T-helper 22 cell (primary cell): ENCODE data around the gene NDUFS5.
"Not testable (repeated sequence)": the region's sequence is repeated elsewhere in the genome, so short reads cannot be mapped to it uniquely, and the experiment has no call there.

ENCODE experiments used
- DNase-seq: peaks from one replicate; pipeline ENCODE4 v3.0.0-alpha.2; 2020; ENCODE audit warnings: low read depth

The NDUFS5 gene

GRCh38 chr1:39063775-39064174 is 37.6 kb downstream of the NDUFS5 start:
- no peak for DNase-seq

DNA sequence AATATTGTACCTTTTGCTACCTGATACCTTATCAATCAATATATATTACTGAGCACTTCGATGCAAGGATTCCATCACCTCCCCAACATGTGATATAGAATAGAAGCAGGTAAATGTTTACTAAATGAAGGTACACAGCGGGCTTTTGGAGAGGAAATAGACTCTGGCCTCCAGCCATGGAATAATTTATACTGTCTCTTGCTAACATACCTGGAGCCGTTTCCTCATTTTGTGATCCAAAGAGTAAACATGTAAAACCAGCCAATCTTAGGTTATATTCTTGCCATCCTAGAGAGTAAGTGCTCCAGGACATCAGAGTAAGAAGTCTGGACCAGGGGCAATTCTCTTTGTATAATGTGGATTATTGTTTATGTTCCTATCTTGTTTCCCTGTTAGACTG is 39.4 kb downstream of the NDUFS5 start:
- no peak for DNase-seq

- not testable (repeated sequence) for DNase-seq
Observed at GRCh38 chr1:39068227-39068626, 42.1 kb downstream of the NDUFS5 start.

- not testable (repeated sequence) for DNase-seq
Observed at GRCh38 chr1:39071557-39071956, 45.4 kb downstream of the NDUFS5 start.

GRCh38 chr1:39076127-39076798 is 50.1 kb downstream of the NDUFS5 start:
- DNase-seq, result no peak

DNA sequence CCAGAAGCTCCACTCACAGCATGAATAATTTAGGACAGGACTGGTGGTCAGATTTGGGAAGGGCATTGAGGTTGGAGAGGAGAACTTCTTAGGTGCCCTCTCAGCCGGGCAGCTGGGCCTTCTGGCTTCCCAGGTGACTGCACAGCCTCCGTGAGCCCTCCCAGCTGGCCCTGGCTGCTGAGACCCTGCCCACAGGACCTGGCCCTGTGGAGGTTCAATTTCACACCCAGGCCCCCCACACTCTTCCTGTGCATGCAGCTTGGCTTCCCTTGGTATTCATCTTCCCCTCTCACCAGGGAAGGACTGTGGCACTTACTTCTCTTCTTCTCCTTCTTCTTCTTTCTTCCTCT is 50.6 kb downstream of the NDUFS5 start:
- no peak for DNase-seq

GRCh38 chr1:39080269-39080826 is 54.2 kb downstream of the NDUFS5 start:
- DNase-seq, result no peak

DNA sequence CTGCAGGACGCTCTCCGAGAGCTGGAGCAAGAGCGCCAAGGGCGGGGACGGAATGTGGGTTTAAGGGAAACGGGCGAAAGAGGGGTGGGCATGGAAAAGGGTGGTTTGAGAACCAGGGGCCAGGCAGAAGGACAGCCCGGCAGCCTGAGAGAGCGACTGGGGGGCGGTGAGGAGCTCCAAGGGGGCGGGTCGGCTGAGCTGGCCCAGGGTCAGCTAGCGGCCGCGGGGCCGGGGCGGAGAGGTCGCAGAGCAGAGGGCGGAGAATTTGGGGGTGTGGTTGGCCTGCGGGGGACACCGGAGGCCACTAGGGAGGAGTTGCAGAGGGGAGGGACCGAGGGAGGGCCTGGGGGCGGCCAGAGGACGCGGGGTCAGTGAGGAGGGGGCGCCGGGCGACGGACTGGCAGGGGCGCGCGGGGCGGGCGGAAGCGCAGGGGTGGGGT is 54.7 kb downstream of the NDUFS5 start:
- DNase-seq, result no peak

DNA sequence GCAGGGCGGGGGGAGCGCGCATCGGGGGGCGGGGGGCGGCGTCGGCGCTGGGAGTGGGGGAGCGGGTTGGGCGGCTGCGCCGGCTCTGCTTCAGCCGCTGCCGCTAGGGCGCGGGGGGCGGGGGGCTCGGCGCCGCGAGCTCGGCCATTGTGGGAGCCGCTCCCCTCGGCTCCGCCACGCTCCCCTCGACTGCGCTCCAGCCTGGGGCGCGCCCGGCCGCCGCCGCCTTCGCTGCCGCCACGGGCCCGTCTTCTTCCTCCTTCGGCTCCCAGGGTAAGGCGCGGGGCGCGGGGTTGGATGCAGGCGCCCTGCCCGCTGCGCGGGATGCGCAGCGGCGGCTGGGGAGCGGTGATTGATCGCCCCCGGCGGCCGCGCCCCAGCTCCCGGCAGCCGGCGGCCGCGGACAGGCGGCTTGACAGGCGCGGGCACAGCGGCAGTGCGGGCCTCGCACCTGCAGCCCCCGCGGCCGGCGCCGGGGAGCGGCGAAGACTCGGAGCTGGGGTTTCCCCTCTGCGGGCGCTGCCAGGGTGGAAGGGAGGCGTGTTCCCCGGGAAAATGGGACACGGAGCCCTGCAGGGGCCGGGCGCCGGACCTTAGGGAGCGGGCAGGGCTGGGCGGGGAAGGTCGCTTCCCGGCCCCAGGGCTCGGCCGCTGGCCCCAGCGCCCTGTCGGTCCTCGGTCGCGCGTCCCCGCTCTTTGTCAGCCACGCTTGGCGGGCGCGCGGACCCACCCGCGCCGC is 55.3 kb downstream of the NDUFS5 start:
- no peak for DNase-seq

GRCh38 chr1:39082010-39082799 is 56.1 kb downstream of the NDUFS5 start:
- no peak for DNase-seq

DNA sequence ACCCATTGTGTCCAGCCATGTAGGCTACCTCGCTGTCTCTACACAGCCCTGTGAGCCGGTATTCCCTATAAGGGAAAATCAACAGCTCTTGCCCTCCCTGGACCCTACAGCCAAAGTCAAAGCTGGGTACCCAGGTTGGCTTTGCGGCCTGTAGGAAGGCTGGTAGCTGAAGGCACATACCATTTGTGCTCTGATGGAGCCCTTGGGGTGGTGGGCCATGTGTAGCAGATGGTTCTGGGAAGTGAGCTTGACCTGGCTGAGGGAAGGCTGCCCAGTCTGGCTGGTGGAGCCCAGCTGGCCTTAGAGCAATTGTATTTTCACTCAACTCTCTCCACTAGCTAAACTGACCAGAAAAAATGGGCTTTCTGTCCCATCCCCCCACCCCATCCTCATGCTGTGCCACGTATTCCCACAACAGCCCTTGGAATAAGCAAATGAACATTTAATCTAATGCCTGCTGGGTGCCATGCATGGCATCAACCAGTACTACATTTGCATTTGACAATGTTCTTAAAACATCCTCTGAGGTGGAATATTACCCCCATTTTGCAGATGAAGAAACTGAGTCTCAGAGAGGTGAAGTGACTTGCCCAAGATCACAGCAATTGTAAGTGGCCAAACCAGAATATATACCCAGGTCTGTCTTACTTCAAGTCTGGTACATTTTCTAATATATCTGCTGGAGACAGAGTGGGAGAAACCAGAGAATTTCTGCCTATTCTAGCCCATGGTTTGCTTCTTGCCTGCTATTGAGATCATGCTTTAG is 56.8 kb downstream of the NDUFS5 start:
- no peak for DNase-seq

DNA sequence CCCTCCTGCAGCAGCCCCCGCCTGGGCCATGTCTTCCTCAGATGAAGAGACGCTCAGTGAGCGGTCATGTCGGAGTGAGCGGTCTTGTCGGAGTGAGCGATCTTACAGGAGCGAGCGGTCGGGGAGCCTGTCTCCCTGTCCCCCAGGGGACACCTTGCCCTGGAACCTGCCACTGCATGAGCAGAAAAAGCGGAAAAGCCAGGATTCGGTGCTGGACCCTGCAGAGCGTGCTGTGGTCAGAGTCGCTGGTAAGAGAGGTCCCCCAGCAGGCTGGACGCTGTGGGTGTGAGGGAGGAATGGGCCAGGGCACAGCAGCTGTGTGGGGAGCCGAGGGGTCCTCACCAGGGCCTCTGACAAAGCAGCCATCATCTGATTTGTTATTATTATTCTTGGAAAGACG is 58.0 kb downstream of the NDUFS5 start:
- no peak for DNase-seq
